SW480 (cell line): ENCODE results near the gene PPL.
"Not testable (repeated sequence)": the region's sequence is repeated elsewhere in the genome, so short reads cannot be mapped to it uniquely, and the experiment has no call there.

ENCODE experiments used
- DNase-seq: peaks from one replicate; pipeline ENCODE4 v3.0.0-alpha.2; 2016; ENCODE audit warnings: low spot score

PPL gene

GRCh38 chr16:4934591-4934990, 2.4 kb downstream of the PPL start:
- DNase-seq = no peak

GRCh38 chr16:4933871-4934395, 3.0 kb downstream of the PPL start:
- no peak for DNase-seq

DNA sequence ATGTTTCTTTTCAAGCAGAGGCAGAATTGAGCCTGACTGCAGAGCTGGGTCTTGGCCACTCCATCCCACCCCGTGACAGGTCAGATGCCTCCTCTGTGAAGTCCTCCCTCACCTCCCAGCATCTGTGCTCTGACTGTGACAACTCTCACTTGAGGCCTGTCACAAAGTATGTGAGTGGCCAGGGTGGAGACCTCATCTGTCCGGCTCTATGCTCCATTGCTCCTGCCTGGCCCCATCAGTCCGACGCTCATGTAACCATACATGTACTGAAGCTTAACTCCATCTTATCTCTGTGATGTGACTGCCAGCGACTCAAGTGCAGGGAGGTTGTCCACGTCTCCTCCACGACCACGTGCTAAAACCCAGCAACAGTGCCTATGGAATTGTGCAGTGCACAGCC, 3.5 kb downstream of the PPL start:
- no peak for DNase-seq

DNA sequence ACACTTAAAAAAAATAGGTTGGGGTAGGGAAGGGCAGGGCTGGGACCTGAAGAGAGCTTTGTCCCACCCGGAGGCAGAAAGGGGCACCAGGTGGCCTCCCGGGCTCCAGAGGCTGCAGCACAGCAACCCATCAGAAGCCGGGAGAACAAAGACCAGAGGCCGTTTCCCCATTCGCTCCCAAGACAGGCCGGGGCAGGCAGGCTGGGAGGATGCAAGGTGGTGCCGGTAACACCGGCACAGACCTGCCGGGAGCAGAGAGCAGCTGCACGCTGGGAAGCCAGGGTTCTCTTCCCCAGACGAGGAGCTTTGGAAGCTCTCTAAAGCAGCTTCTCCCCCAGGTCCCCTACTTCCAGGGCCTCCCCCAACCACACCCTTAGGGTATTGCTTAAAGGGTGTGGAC, 5.6 kb downstream of the PPL start:
- no peak for DNase-seq

- not testable (repeated sequence) for DNase-seq
Measured at GRCh38 chr16:4929619-4930018, 7.3 kb downstream of the PPL start.

- DNase-seq = no peak
Measured at GRCh38 chr16:4928227-4928626, 8.7 kb downstream of the PPL start.

DNA sequence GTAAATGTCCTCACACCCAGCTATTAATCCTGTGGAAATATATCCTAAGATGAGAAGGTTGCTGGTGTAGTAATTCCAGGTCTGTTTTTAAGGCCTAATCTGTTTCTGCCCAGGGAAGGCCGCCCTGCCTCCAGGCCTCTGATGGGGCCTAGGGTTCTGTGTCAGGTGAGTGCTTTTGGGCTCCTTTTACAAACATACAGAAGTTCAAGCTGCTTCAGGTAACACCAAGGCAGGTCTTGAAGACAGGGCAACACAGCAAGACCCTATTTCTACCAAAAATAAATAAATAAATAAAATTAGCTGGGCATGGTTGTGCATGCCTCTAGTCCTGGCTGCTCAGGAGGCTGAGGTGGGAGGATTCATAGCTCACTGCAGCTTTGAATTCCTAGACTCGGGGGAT, 9.3 kb downstream of the PPL start:
- no peak for DNase-seq

GRCh38 chr16:4926928-4927327, 10.0 kb downstream of the PPL start:
- DNase-seq = no peak

DNA sequence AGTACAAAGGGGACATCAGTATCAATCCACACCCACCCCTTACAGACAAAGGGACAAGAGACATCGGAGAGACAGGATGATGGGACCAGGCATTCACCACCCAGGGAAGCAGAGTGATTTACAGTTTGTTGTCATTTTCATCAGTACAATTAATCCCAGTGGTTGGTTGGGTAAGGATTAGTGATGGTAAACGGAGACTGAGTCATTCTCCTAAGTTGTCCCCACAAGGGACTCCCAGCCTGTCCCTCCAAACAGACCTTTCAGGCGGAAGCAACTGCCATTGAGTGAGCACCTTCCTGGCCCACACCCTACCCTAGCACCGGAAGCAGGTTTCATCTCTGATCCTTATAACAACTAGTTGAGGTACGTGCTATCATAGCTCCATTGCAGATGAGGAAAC, 11.2 kb downstream of the PPL start:
- peak; percentile 23 for DNase-seq

GRCh38 chr16:4925293-4925607, 11.7 kb downstream of the PPL start:
- no peak for DNase-seq

- DNase-seq = peak; percentile 90
Measured at GRCh38 chr16:4924593-4925292, 12.2 kb downstream of the PPL start.

DNA sequence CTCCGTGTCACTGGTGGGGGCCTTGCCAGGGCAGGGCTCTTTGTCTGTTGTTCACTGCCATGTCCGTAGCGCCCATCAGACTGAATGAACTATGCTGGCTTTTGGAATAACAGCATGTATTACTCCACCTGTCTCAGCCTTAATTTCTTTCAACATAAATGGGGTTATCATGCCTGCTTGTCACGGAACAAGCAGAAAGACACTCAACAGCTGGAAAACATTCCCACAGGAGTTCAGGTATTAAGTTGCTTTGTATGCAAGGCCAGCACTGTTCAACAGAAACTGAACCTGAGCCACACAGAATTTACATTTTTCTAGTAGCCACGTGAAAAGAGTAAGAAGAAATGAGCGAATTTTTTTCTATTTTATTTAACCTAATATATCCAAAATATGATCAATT, 13.1 kb downstream of the PPL start:
- DNase-seq = no peak

DNA sequence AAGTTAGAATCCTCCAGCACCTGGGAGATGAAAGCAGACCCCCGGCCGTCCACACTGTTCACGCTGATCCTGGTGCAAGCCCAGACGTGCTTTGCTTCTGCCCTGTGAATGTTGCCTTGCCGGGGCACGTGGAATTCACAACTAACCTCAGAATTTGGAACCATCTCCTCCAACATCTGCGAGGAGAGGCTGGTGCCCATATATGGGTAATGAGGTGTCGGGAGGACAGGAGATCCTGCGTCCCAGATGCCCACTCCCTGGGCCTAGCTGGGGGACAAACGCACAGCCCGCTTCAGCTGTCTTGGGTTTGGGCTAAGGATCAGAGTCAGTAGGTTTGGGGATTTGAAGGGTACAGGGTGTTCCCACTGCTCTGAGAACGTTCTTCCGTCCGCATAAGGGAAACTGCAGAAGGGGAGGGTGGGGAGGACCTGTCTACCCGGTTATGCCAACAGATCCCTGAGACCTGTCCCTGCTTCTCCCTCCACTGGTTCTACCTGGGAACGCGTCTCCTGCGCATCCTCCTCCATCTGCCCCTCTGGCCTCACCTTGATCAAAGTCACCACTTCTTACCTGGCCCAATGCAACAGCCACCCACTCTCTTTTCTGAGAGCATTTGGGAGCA, 14.1 kb downstream of the PPL start:
- no peak for DNase-seq

GRCh38 chr16:4920826-4921225, 16.1 kb downstream of the PPL start:
- no peak for DNase-seq

- peak; percentile 52 for DNase-seq
Measured at GRCh38 chr16:4918781-4919251, 18.1 kb downstream of the PPL start.

DNA sequence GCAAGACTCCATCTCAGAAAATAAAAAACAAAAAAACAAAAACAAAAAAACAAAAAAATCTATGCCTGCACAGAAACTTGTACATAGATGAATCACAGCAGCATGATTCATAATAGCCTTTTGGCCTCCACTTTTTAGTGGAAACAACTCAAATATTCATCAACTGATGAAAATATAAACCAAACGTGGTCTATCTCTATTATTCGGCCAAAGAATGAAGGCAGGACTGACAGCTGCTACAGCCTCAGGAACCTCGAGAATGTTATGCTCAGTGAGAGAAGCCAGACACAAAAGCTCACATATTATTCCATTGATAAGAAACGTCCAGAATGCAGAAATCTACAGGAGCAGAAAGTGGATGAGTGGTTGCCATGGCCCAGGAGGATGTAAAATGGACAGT, 19.8 kb downstream of the PPL start:
- no peak for DNase-seq

DNA sequence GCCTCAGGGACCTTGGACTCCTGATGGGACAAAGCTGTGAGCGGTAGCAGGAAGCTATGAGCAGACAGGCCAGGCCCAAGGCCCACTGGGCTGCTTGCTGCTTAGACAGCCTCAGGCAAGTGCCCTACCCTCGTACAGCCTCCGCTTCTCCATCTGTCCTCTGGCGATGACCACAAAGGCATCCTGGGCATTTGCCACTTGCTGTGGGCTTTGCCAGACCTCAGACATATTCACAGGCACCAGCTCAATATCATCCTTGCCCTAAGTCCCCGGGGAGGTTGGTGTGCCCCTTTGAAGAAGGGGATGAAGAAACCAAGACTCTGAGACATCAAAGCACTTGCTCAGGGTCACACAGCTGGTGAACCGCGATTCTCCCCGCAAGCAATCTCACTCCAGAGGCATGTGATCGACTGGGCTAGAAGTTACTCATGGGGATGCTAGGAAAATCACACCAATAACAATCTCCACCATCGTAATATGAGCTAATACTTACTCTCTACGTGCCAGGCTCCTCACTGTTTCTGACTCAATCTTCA, 21.7 kb downstream of the PPL start:
- DNase-seq = peak; percentile 85

- no peak for DNase-seq
Measured at GRCh38 chr16:4914528-4915225, 22.3 kb downstream of the PPL start.

DNA sequence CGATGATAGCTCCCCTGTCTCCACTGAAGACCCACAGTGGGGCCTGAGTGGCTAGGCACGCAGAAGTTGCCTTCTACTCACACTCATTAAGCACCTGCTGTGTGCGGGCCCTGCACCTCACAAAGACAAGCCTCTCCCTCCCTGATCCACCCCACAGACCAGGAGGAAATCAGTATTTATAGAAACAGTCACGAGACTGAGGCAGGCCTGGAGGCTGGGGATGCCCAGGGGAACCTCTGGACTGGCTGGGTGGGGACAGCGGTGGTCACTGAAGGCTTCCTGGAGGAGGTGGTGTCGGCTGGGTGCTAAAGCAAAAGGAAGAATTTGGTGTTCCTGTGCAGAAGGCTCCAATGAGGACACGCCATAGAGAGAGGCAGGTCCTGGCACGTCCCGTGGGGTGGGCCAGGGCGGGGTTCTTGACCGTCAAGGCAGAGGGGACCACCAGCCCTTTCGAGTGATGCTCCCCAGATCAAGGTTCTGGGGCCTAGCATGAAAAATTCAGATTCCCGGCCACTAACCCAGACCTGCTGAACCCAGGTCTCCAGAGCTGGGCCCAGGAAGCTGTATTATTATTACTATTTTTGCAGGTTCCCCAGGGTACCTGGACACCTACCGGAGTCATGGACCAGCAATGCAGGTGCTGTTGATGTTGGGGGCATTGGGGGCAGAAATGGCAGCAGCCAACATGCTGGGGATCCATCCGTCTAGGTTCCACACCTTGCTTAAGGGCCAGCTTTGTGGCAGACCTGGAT, 23.0 kb downstream of the PPL start:
- no peak for DNase-seq

DNA sequence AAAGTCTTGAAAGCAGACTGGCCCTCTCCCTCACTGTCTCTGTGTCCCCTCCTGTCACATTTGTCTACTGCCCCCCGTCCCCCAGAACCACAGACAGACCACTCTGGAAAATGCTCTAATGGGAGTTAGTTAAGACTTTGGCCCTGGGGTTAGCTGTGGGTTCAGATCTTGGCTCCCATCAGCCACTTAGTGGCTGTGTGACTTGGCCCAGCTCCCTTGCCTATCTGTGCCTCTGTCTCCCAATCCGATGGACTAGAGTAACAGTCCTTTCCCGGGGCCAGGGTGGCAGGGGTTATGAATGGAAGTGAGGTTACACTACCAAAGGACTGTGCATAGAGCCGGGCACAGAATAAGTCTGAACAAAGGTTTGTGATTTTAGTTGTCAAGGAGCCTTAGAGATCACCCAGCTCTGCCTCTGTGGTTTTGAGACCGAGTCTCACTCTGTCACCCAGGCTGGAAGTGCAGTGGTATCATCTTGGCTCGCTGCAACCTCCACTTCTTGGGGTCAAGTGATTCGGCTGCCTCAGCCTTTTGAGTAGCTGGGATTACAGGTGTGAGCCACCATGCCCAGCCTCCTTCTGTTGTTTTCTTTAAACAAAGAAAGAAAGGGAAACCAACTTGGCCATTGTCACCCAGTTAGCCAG, 23.7 kb downstream of the PPL start:
- DNase-seq = no peak

DNA sequence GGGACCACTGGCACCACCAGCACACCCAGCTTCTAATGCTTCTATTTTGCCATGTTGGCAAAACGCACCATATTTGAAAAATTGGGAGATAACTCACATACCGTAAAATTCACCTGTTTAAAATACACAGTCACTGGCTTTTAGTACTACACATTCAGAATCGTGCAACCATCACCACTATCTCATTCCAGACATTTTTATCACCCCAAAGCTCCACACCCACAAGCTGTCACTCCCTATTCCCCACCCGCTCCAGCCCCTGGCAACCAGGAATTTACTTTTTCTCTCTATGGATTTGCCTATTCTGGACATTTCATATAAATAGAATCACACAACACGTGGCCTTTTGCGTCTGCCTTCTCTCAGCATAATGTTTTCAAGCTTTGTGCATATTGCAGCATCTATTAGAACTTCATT, 25.0 kb downstream of the PPL start:
- no peak for DNase-seq

DNA sequence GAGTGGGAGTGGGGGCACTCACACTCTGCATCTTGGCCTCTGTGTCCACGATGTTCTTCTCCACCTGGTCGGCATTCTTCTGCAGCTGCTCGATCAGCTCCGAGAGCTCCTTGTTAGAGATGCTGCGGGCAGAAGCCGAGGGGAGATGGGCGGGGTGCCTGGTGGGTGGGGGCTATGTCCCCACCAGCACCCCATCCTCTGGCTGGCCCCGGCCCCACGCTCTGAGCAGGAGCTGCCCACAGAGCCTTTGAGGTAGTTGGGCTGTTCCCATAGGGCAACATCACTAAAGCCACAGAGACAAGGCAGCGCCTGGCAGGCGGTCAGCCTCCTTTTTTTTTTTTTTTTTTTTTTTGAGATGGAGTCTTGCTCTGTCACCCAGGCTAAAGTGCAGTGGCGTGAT, 26.1 kb downstream of the PPL start:
- no peak for DNase-seq
